Skeletal muscle satellite cell (primary cell): Measurements from ENCODE around the gene CLP1.
A peak's percentile ranks its signal among the peaks of the same experiment; 100 is the strongest.
"Not testable (repeated sequence)": the region's sequence is repeated elsewhere in the genome, so short reads cannot be mapped to it uniquely, and the experiment has no call there.

Source experiments
- H3K27me3 ChIP-seq: 2 replicates; pipeline ENCODE4 v1.7.0; 2013; ENCODE audit warnings: low read length; ENCODE audit not compliant: control insufficient read depth, insufficient read depth
- H3K36me3 ChIP-seq: 2 replicates; pipeline ENCODE4 v1.7.0; 2013; ENCODE audit warnings: mild to moderate bottlenecking, control low read depth, low read length; ENCODE audit not compliant: insufficient read depth
- H3K4me1 ChIP-seq: 2 replicates; pipeline ENCODE4 v1.7.0; 2013; ENCODE audit warnings: low read length; ENCODE audit not compliant: control insufficient read depth, insufficient read depth
- H3K4me2 ChIP-seq: 2 replicates; pipeline ENCODE4 v1.7.0; 2013; ENCODE audit warnings: mild to moderate bottlenecking, low read length
- H3K4me3 ChIP-seq: 2 replicates; pipeline ENCODE4 v1.7.0; 2013; ENCODE audit warnings: low read length
- H3K9ac ChIP-seq: 2 replicates; pipeline ENCODE4 v1.7.0; 2013; ENCODE audit warnings: mild to moderate bottlenecking, low read depth, low read length, moderate library complexity
- H3K9me3 ChIP-seq: replicated peaks from 2 replicates; pipeline ENCODE4 v1.7.0; 2013; ENCODE audit warnings: mild to moderate bottlenecking, control low read depth, low read length

The CLP1 gene

DNA sequence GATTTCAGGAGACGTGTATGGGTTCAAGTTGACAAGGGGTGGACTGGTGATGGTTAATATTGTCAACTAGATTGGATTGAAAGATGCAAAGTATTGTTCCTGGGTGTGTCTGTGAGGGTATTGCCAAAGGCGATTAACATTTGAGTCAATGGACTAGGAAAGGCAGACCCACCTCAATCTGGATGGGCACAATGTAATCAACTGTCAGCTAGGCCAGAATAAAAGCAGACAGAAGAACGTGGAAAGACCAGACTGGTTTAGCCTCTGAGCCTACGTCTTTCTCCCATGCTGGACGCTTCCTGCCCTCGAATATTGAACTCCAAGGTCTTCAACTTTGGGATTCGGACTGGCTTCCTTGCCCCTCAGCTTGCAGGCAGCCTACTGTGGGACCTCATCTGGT lies 6.2 kb upstream of the CLP1 start:
- H3K4me3 ChIP-seq, result no peak overlapping the region
- no peak overlapping the region for H3K9ac ChIP-seq
- H3K4me2 ChIP-seq, result no peak overlapping the region
- peaks cover 35% of the 10 kb centered on the region for H3K27me3 ChIP-seq
- H3K4me1 ChIP-seq, result peaks cover 31% of the 10 kb centered on the region
- H3K36me3 ChIP-seq, result no peaks in the 10 kb centered on the region
- no peaks in the 10 kb centered on the region for H3K9me3 ChIP-seq

DNA sequence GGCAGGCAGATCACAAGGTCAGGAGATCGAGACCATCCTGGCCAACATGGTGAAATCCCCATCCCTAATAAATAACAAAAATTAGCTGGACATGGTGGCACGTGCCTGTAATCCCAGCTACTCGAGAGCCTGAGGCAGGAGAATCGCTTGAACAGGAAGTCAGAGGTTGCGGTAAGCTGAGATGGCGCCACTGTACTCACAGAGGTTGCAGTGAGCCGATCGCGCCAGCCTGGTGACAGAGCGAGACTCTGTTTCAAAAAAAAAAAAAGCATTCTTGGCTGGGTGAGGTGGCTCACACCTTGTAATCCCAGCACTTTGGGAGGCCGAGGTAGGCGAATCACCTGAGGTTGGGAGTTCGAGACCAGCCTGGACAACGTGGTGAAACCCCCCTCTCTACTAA lies 5.3 kb upstream of the CLP1 start:
- H3K27me3 ChIP-seq, result peaks cover 27% of the 10 kb centered on the region
- H3K4me2 ChIP-seq, H3K36me3 ChIP-seq, H3K9me3 ChIP-seq, H3K9ac ChIP-seq, H3K4me3 ChIP-seq: not testable (repeated sequence)
- H3K4me1 ChIP-seq, result peaks cover 35% of the 10 kb centered on the region

DNA sequence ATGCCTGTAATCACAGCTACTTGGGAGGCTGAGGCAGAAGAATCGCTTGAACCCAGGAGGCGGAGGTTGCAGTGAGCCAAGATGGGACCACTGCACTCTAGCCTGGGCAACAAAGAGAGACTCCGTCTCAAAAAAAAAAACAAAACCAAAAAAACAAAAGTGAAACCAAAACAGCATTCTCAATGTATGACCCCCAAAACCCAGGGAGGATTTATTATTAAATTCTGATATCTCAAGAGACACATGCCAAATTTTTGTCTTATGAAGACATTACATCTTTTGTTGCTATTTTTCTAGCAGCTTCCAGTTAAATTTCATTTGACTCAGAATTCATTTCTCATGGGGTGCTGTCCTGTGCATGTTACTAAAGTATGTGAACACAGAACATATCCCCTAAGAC lies 4.9 kb upstream of the CLP1 start:
- no peaks in the 10 kb centered on the region for H3K9me3 ChIP-seq
- H3K27me3 ChIP-seq, result peaks cover 22% of the 10 kb centered on the region
- H3K36me3 ChIP-seq, result no peaks in the 10 kb centered on the region
- peaks cover 31% of the 10 kb centered on the region for H3K4me1 ChIP-seq
- no peak overlapping the region for H3K9ac ChIP-seq
- no peak overlapping the region for H3K4me3 ChIP-seq
- H3K4me2 ChIP-seq, result no peak overlapping the region

DNA sequence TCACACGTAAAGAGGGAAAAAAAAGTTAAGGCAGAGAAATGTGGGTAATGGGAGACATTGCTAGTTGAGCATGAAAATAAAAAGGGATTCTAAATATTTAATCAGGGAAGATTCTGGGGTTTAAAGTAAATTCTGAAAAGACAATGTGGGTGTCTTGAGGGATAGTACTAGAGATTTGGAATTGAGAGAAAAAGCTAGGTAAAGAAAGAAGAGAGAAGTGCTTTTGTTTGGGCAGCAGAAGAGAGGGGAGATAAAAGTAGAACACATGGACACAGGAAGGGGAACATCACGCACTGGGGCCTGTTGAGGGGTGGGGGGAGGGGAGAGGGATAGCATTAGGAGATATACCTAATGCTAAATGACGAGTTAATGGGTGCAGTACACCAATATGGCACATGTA lies 4.4 kb upstream of the CLP1 start:
- Histone ChIP-seq H3K27me3 (peaks cover 17% of the 10 kb centered on the region), H3K9me3 (no peaks in the 10 kb centered on the region), H3K4me3 (no peak overlapping the region), H3K4me2 (no peak overlapping the region), H3K36me3 (no peaks in the 10 kb centered on the region), H3K9ac (no peak overlapping the region), H3K4me1 (peaks cover 27% of the 10 kb centered on the region)

DNA sequence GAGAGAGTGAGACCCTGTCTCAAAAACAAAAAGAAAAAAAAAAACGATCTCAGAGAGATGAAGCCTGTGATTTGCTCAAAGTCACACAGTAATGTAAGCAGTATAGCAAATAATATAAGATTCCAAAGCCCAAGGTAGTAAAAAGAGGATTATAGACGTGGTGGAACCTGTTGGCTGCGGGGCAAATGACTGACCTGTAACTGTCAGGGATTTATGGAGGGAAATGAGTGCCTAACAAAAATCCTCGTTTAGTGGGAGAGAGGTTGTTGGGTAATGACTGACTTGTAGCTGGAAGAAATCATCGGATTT lies 723 bp upstream of the CLP1 start:
- H3K4me3 ChIP-seq, result peak overlapping the region; percentile 69
- peaks cover 21% of the 10 kb centered on the region for H3K36me3 ChIP-seq
- H3K9ac ChIP-seq, result peak overlapping the region; percentile 90
- no peaks in the 10 kb centered on the region for H3K27me3 ChIP-seq
- peaks cover 10% of the 10 kb centered on the region for H3K4me1 ChIP-seq
- no peaks in the 10 kb centered on the region for H3K9me3 ChIP-seq
- peak overlapping the region; percentile 84 for H3K4me2 ChIP-seq

DNA sequence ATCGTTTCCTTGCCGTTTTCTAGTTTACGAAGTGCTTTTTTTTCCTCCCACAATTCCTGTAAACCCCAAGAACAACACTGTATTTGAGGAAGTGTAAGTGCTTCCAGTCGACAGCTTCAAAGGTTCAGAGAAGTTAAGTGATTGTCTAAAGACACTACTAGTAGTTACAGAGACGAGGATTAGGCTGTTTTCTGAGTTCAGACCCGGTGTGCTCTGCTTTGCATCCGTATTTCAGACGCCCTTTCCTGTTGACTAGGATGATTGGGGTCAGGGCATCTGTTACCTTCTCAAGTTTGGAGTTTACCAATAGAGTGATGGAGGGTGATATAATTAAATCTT lies 430 bp downstream of the CLP1 start:
- Histone ChIP-seq H3K9me3 (no peaks in the 10 kb centered on the region), H3K27me3 (no peaks in the 10 kb centered on the region), H3K4me1 (peaks cover 10% of the 10 kb centered on the region), H3K4me3 (peak overlapping the region; percentile 87), H3K36me3 (peaks cover 26% of the 10 kb centered on the region), H3K9ac (peak overlapping the region; percentile 90), H3K4me2 (peak overlapping the region; percentile 80)

DNA sequence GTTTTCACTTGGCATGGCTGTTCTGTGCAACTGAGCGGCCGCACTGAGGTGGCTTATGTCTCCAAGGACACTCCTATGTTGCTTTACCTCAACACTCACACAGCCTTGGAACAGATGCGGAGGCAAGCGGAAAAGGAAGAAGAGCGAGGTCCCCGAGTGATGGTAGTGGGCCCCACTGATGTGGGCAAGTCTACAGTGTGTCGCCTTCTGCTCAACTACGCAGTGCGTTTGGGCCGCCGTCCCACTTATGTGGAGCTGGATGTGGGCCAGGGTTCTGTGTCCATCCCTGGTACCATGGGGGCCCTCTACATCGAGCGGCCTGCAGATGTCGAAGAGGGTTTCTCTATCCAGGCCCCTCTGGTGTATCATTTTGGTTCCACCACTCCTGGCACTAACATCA lies 2.1 kb downstream of the CLP1 start:
- Histone ChIP-seq H3K9ac (no peak overlapping the region), H3K36me3 (peaks cover 26% of the 10 kb centered on the region), H3K4me2 (no peak overlapping the region), H3K4me1 (peaks cover 10% of the 10 kb centered on the region), H3K4me3 (no peak overlapping the region), H3K27me3 (no peaks in the 10 kb centered on the region), H3K9me3 (no peaks in the 10 kb centered on the region)

DNA sequence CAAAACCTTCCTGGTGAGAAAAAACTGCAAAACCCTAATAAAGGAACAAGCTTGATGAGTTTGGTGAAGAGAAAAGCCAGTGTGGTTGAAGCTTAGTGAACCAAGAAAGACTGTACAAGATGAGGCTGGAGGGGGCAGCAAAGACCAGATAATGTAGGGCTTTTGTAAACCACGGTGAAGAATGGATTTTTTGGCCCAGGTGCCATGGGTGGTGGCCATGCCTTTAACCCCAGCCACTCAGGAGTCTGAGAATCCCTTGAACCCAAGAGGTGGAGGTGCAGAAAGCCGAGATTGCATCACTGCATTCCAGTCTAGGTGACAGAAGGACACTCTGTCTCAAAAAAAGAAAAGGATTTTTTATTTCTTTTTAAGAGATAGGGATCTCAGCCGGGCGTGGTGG lies 5.3 kb downstream of the CLP1 start:
- Histone ChIP-seq H3K36me3 (peaks cover 26% of the 10 kb centered on the region), H3K27me3 (no peaks in the 10 kb centered on the region), H3K4me1 (peaks cover 9% of the 10 kb centered on the region), H3K9ac (no peak overlapping the region), H3K9me3 (no peaks in the 10 kb centered on the region), H3K4me2 (no peak overlapping the region), H3K4me3 (no peak overlapping the region)

DNA sequence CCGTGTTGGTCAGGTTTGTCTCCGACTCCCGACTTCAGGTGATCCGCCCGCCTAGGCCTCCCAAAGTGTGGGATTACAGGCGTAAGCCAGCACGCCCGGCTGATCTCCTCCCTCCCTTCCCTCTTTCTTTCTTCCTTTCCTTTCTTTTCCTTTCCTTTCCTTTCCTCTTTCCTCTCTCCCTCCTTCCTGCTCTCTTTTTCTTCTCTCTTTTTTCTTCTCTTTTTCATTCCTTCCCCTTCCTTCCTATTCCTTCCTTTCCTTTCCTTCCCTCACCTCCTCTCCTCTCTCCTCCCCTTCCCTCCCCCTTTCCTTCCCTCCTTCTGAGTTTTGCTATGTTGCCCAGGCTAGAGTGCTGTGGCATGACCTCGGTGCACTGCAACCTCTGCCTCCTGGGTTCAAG lies 6.4 kb downstream of the CLP1 start:
- Histone ChIP-seq H3K4me3 (no peak overlapping the region), H3K4me2 (no peak overlapping the region), H3K36me3 (peaks cover 26% of the 10 kb centered on the region), H3K27me3 (no peaks in the 10 kb centered on the region), H3K9ac (no peak overlapping the region), H3K9me3 (no peaks in the 10 kb centered on the region), H3K4me1 (peaks cover 7% of the 10 kb centered on the region)

DNA sequence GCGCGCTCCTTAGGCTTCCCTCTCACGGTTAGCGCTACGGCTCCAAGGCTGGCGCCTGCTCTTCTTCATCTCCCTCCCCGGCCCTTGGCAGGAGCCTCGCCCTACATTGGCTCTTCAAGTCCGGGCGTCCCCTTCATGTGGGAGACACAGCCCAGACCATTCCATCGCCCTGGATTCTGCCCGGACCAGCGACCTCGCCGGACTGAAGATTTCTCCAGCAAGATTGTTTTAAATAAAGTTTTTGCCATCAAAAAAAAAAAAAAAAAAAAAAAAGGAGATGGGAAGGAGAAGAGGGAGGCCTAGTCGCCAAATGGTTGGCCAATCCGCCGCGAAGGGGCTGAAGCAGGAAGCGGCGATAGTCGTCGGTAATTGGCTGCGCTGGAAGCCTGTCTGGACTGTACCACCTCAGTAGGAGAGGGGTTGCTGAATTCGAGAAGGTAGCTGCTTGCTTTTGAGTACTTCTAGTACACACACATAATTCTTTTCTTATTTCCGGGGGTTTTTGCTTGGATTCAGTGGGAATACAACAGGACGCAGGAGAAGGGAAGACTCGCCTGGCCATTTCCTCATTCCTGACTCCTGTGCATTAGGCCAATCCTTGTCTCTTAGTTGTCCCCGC lies 9.7 kb downstream of the CLP1 start:
- H3K9ac ChIP-seq, result peak overlapping the region; percentile 95
- no peaks in the 10 kb centered on the region for H3K27me3 ChIP-seq
- peak overlapping the region; percentile 87 for H3K4me2 ChIP-seq
- no peaks in the 10 kb centered on the region for H3K9me3 ChIP-seq
- H3K36me3 ChIP-seq, result peaks cover 10% of the 10 kb centered on the region
- H3K4me1 ChIP-seq, result peaks cover 16% of the 10 kb centered on the region
- peak overlapping the region; percentile 92 for H3K4me3 ChIP-seq

DNA sequence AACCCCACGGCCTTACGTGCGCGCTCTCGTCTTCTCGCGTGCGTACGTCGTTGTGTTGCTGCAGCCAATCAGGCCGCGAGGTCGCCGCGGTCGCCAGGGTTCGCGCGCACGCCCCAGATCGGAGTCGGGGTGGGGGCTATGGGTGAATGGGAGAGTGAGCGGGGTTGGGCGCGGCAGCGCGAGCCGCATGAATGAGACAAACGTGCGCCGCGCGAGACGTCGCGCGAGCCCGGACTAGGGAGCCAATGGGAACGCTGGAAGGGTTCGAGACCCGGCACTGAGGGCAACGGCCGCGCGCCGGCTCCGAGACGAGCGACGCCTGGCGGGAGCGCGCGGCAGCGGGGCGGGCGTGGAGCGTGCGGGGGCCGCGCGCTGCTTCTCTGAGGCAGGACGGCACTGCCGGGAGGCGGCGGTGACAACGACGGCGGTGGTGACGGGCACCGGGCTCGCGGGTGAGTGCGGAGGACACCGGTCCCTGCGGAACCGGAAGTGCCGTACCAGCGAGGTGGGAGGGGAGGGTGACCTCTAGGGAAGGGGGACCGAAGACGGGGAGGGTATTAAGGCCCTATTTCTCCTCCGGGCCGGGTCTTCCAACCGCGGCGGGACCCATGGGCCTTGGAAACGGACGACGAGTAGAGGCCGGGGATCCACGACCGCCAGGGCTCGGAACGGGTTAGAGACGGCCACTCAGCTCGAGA lies 10.3 kb downstream of the CLP1 start, which contains the start of gene ZDHHC5:
ZDHHC5 (plus strand) TSS at position 379 of the 698 bp plus-strand sequence. CDS start 4,977 bp downstream, outside the sequence.
- H3K4me2 ChIP-seq, result peak within 1 kb of the TSS; percentile 87
- H3K9ac ChIP-seq, result peak within 1 kb of the TSS; percentile 95
- no peaks in the 10 kb centered on the region for H3K27me3 ChIP-seq
- peaks cover 11% of the 10 kb centered on the region for H3K36me3 ChIP-seq
- H3K4me1 ChIP-seq, result peaks cover 16% of the 10 kb centered on the region
- H3K4me3 ChIP-seq, result peak within 1 kb of the TSS; percentile 92
- no peaks in the 10 kb centered on the region for H3K9me3 ChIP-seq

DNA sequence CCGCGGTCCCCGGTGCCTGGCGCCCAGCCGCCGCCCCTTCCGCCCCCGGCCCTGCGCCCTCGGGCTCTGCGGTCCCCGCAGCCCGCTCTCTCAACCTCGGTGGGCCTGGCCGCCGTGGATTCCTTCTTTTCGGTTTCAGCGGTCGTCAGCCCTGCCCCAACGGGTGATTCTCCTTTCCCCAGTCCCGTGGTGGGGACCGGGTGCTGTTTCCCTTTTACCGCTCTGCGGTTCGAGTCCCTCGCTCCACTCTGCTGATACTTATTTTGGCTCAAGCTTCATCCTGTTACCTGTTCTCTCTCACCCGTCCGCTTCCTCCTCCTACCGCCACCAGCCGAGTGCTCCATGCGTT lies 10.8 kb downstream of the CLP1 start:
- peaks cover 16% of the 10 kb centered on the region for H3K4me1 ChIP-seq
- peak overlapping the region; percentile 95 for H3K9ac ChIP-seq
- peaks cover 17% of the 10 kb centered on the region for H3K36me3 ChIP-seq
- peak overlapping the region; percentile 87 for H3K4me2 ChIP-seq
- H3K4me3 ChIP-seq, result peak overlapping the region; percentile 92
- H3K9me3 ChIP-seq, result no peaks in the 10 kb centered on the region
- H3K27me3 ChIP-seq, result no peaks in the 10 kb centered on the region
